ENCODE data around the gene FRMPD4.

The FRMPD4 gene

DNA sequence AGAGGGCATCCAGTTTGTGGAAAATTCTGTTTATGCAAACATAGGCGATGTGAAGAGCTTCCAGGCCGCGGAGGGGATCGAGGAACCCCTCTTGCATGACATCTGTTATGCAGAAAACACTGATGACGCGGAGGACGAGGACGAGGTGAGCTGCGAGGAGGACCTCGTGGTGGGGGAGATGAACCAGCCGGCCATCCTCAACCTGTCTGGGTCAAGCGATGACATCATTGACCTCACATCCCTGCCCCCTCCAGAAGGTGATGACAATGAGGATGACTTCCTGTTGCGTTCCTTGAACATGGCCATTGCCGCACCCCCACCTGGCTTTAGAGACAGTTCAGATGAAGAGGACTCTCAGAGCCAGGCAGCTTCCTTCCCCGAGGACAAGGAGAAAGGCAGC, 578.3 kb downstream of the FRMPD4 start:
- no peak for TF ChIP-seq ZNF274 (IDR thresholded peaks at IDR 0.05; ENCODE audit: low read depth, low read length)
- H3K4me3 ChIP-seq (ENCODE audit: low read length) = no peak overlapping the region

DNA sequence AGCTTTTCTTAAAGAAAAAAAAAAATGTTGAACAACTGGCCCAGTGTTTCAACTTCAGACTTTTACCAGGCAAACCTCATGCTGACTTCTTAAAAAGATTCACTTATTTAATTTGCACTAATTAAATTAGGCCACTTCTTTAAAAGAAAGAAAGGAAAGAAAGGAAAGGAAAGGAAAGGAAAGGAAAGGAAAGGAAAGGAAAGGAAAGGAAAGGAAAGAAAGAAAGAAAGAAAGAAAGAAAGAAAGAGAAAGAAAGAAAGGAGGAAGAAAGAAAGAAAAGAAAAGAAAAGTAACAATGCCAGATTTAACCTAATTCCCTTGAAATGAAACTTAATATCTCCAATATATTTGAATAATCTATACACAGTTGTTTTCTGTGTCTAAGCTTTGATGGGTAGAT, 581.6 kb downstream of the FRMPD4 start:
- no peak overlapping the region for H3K4me3 ChIP-seq (ENCODE audit: low read length)
- TF ChIP-seq ZNF274 (IDR thresholded peaks at IDR 0.05; ENCODE audit: low read depth, low read length) = no peak

DNA sequence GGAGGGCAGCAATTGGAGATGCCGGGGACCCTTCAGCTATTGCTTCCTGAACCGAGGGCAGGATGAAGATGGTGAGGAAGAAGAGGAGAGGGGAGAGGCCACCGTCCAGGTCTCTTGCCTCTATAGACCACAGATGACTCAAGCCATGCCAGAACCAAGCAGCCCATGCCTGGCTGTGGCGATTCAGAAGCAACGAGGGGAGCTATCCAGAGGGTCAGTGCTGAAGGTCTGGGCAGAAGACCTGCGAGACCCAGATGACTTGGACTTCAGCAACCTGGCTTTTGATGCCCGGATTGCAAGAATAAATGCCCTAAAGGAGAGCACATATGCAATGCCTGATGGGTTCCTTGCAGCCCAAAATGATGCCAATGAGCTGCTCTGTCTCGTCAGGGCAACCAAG, 582.8 kb downstream of the FRMPD4 start:
- H3K4me3 ChIP-seq (ENCODE audit: low read length) = no peak overlapping the region
- no peak for TF ChIP-seq ZNF274 (IDR thresholded peaks at IDR 0.05; ENCODE audit: low read depth, low read length)

DNA sequence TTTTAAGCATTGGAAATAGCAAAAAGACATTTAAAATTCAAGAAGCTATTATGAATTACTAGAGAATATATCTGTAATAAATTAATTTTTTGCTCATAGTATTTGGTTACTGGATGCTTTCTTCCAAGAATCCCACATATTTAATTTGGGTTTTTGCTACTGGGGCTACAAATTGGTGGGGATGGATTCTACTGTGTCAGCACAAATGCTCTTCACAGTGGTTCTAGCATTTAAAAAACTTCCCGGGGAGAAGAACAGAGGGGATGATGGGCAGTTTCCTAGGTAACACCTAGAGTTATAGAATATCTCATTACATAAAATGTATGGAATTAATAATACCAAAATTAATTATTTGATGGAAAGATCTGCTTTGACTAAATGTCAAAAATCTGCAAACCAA, 584.0 kb downstream of the FRMPD4 start:
- no peak overlapping the region for H3K4me3 ChIP-seq (ENCODE audit: low read length)
- TF ChIP-seq ZNF274 (IDR thresholded peaks at IDR 0.05; ENCODE audit: low read depth, low read length) = no peak

DNA sequence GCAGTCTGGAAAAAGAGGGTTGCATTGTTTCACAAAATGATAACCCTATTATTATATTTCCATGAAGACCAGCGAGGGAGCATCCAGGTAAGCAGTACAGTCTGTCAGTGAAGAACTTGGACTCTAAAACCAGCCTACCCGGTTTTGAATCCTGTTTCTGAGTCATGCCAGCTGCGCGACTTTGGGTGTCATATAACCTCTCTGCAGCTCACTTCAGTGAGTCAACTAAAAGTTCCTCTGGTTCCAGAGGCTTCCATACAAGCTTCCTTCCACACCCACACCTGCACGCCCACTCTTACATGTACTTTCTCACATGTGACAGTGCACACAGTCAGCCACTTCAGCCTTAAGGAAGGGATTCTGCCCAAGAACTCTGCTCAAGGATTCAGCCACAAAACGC, 603.1 kb downstream of the FRMPD4 start:
- TF ChIP-seq ZNF274 (IDR thresholded peaks at IDR 0.05; ENCODE audit: low read depth, low read length) = no peak
- H3K4me3 ChIP-seq (ENCODE audit: low read length) = no peak overlapping the region

- no peak for TF ChIP-seq ZNF274 (IDR thresholded peaks at IDR 0.05; ENCODE audit: low read depth, low read length)
- H3K4me3 ChIP-seq (ENCODE audit: low read length) = no peak overlapping the region
Measured at GRCh38 chrX:12747433-12747832, 609.2 kb downstream of the FRMPD4 start.

- H3K4me3 ChIP-seq (ENCODE audit: low read length) = no peak overlapping the region
- TF ChIP-seq ZNF274 (IDR thresholded peaks at IDR 0.05; ENCODE audit: low read depth, low read length) = no peak
Measured at GRCh38 chrX:12751887-12752286, 613.6 kb downstream of the FRMPD4 start.

DNA sequence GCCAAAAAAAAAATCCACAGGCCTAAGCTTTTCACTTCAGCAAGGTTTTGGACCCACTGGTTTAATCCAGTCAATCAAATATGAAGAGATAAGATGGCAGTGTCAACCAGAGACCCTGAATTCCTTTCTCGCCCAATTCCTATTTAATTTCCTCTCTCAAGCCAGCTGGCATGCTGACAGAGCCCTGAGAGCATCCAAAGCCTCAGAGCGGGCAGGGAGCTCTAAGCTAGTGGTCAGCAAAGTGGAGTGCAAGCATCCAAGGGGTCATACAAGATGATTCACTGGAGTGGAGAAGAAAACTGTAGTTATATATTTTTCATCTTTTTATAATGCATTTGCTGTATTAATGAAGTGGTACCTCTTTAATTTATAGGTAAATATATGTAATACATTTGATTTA, 615.1 kb downstream of the FRMPD4 start:
- no peak for TF ChIP-seq ZNF274 (IDR thresholded peaks at IDR 0.05; ENCODE audit: low read depth, low read length)
- H3K4me3 ChIP-seq (ENCODE audit: low read length) = no peak overlapping the region

DNA sequence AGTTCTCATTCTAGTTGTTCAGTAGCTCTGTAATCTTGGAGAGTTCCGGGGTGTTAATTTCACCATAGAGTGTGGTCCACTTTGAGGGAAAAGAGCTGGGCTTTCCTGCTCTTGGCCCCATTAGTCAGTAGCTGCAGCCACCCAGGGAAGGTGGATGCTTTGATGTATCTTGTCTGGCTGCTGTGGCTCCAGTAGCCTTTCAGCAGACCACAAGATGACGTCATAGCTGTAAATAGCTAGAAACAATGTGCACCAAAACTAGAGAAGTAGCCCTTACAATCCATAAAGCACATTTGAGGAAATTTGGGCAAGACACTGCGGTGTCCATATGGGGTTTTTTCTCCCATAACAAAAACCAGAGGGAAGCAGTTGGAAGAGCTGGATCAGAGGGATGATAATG, 620.0 kb downstream of the FRMPD4 start:
- TF ChIP-seq ZNF274 (IDR thresholded peaks at IDR 0.05; ENCODE audit: low read depth, low read length) = no peak
- H3K4me3 ChIP-seq (ENCODE audit: low read length) = no peak overlapping the region

DNA sequence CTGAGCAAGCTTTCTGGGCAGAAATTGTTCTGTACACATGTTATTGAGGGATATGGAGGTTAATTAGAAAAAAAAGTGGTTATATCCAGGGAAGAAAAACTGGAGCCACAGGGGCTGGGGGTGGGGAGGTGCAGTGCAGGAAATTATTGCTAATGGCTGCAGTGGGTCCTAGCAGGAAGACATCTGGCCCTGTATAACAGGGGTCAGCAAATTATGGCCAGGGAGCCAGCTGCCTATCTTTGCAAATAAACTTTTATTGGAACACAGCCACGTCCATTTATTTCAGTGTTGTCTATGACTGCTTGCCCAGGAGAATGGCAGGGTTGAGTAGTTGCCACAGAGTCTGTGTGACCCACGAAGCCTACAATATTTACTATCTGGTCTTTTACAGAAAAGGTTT, 629.6 kb downstream of the FRMPD4 start:
- no peak overlapping the region for H3K4me3 ChIP-seq (ENCODE audit: low read length)
- no peak for TF ChIP-seq ZNF274 (IDR thresholded peaks at IDR 0.05; ENCODE audit: low read depth, low read length)

DNA sequence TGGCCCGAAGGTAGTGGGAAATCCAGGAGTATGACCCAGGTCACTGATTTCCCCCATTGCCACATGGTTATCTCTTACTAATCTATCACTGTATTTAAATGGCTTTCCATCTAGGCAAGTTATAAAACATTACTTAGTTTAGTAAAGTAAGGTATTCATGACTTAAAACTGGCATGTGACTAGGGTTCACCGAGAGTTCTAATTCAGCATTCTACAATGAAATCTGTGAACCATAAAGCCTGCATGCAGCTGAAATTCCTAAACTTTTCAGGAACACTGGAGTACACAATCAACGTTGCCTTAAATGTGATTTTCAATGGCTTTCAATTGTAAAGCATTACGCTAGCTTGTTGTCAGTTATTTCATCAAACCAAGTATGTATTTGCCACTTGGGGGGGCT, 630.2 kb downstream of the FRMPD4 start:
- H3K4me3 ChIP-seq (ENCODE audit: low read length) = no peak overlapping the region
- TF ChIP-seq ZNF274 (IDR thresholded peaks at IDR 0.05; ENCODE audit: low read depth, low read length) = no peak

GRCh38 chrX:12770440-12770839, 632.2 kb downstream of the FRMPD4 start:
- no peak for TF ChIP-seq ZNF274 (IDR thresholded peaks at IDR 0.05; ENCODE audit: low read depth, low read length)
- H3K4me3 ChIP-seq (ENCODE audit: low read length) = no peak overlapping the region

- no peak overlapping the region for H3K4me3 ChIP-seq (ENCODE audit: low read length)
- no peak for TF ChIP-seq ZNF274 (IDR thresholded peaks at IDR 0.05; ENCODE audit: low read depth, low read length)
Measured at GRCh38 chrX:12771445-12772069, 633.3 kb downstream of the FRMPD4 start.

All from GM08714 (cell line).